Measurements from ENCODE around the gene NEURL1B.

NEURL1B gene

GRCh38 chr5:172725785-172726184 is 84.7 kb downstream of the NEURL1B start:
- Histone ChIP-seq H3K4me1 (peaks cover 15% of the 10 kb centered on the region), H3K4me3 (ENCODE audit: low read depth, low read length) (no peak overlapping the region), H3K4me2 (ENCODE audit: low read length) (no peak overlapping the region), H3K9me3 (ENCODE audit: control insufficient read depth, low read length) (no peaks in the 10 kb centered on the region), H3K27me3 (ENCODE audit: control insufficient read depth, insufficient read depth, low read length) (no peaks in the 10 kb centered on the region), H3K9ac (no peak overlapping the region), H3K79me2 (no peaks in the 10 kb centered on the region), H2AFZ (no peak overlapping the region), H3K36me3 (ENCODE audit: control insufficient read depth, insufficient read depth, low read length) (no peaks in the 10 kb centered on the region), H3K27ac (no peak overlapping the region)
- TF ChIP-seq CTCF (IDR thresholded peaks at IDR 0.05): no peak

GRCh38 chr5:172726966-172727365 is 85.9 kb downstream of the NEURL1B start:
- Histone ChIP-seq H3K27ac (no peak overlapping the region), H3K9ac (no peak overlapping the region), H3K4me3 (ENCODE audit: low read depth, low read length) (no peak overlapping the region), H3K79me2 (no peaks in the 10 kb centered on the region), H2AFZ (no peak overlapping the region), H3K4me2 (ENCODE audit: low read length) (no peak overlapping the region), H3K4me1 (peaks cover 8% of the 10 kb centered on the region), H3K9me3 (ENCODE audit: control insufficient read depth, low read length) (no peaks in the 10 kb centered on the region), H3K27me3 (ENCODE audit: control insufficient read depth, insufficient read depth, low read length) (no peaks in the 10 kb centered on the region), H3K36me3 (ENCODE audit: control insufficient read depth, insufficient read depth, low read length) (no peaks in the 10 kb centered on the region)
- no peak for TF ChIP-seq CTCF (IDR thresholded peaks at IDR 0.05)

GRCh38 chr5:172727551-172727950 is 86.5 kb downstream of the NEURL1B start:
- H3K9ac ChIP-seq: no peak overlapping the region
- no peaks in the 10 kb centered on the region for H3K79me2 ChIP-seq
- no peak overlapping the region for H3K27ac ChIP-seq
- no peak overlapping the region for H3K4me3 ChIP-seq (ENCODE audit: low read depth, low read length)
- no peaks in the 10 kb centered on the region for H3K36me3 ChIP-seq (ENCODE audit: control insufficient read depth, insufficient read depth, low read length)
- H3K4me2 ChIP-seq (ENCODE audit: low read length): no peak overlapping the region
- no peak for TF ChIP-seq CTCF (IDR thresholded peaks at IDR 0.05)
- H3K4me1 ChIP-seq: peaks cover 3% of the 10 kb centered on the region
- no peaks in the 10 kb centered on the region for H3K9me3 ChIP-seq (ENCODE audit: control insufficient read depth, low read length)
- H3K27me3 ChIP-seq (ENCODE audit: control insufficient read depth, insufficient read depth, low read length): no peaks in the 10 kb centered on the region
- H2AFZ ChIP-seq: no peak overlapping the region

GRCh38 chr5:172728481-172729241 is 87.6 kb downstream of the NEURL1B start:
- H3K27me3 ChIP-seq (ENCODE audit: control insufficient read depth, insufficient read depth, low read length): no peaks in the 10 kb centered on the region
- no peak overlapping the region for H3K4me2 ChIP-seq (ENCODE audit: low read length)
- H3K4me3 ChIP-seq (ENCODE audit: low read depth, low read length): no peak overlapping the region
- H3K9me3 ChIP-seq (ENCODE audit: control insufficient read depth, low read length): no peaks in the 10 kb centered on the region
- H3K79me2 ChIP-seq: no peaks in the 10 kb centered on the region
- H3K4me1 ChIP-seq: peaks cover 5% of the 10 kb centered on the region
- H3K9ac ChIP-seq: no peak overlapping the region
- no peak overlapping the region for H3K27ac ChIP-seq
- no peak overlapping the region for H2AFZ ChIP-seq
- no peaks in the 10 kb centered on the region for H3K36me3 ChIP-seq (ENCODE audit: control insufficient read depth, insufficient read depth, low read length)
- TF ChIP-seq CTCF (IDR thresholded peaks at IDR 0.05): no peak

GRCh38 chr5:172729588-172729987 is 88.5 kb downstream of the NEURL1B start:
- no peak overlapping the region for H3K4me2 ChIP-seq (ENCODE audit: low read length)
- no peaks in the 10 kb centered on the region for H3K36me3 ChIP-seq (ENCODE audit: control insufficient read depth, insufficient read depth, low read length)
- no peak for TF ChIP-seq CTCF (IDR thresholded peaks at IDR 0.05)
- H3K27ac ChIP-seq: no peak overlapping the region
- H3K9me3 ChIP-seq (ENCODE audit: control insufficient read depth, low read length): no peaks in the 10 kb centered on the region
- peaks cover 9% of the 10 kb centered on the region for H3K4me1 ChIP-seq
- H3K4me3 ChIP-seq (ENCODE audit: low read depth, low read length): no peak overlapping the region
- no peaks in the 10 kb centered on the region for H3K79me2 ChIP-seq
- H2AFZ ChIP-seq: no peak overlapping the region
- no peak overlapping the region for H3K9ac ChIP-seq
- no peaks in the 10 kb centered on the region for H3K27me3 ChIP-seq (ENCODE audit: control insufficient read depth, insufficient read depth, low read length)
